Measurements from ENCODE around the gene FCRLA.

Gene FCRLA

DNA sequence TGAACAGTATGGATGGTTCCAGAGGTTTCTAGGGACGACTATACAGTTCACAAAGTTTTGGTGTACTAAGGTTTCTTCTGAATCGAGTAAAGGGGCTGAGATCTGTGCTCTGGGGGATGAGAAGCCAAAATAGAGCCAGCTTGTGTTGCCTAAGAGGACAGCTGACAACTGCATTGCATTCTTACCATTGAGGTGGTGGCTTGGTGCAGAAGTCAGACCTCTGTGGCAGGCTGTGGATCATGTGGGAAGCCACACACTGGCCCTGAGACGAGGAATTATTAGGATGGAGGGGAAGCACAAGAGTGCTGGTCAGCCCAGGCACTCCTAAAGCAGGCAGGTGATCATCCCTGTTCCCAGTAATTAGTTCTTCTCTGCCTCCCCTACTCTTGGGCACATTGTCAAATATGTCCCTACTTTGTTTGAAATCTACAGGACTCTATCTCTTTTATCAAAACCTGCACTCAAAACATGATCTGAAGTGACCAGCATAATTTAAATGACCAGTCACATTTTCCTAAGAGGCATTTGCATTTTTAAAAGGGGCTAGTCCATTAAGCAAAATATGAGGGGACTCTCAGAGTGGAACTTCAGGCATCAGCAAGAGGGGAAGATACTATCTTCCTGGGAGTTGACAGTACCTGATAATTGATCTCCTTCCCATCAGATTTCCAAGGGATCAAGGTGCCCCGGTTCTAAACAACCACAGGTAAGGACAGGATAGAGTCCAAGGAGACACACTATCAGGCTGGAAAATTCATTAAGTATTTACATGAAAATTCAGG is 14.1 kb downstream of the FCRLA start, which contains the start of gene FCRLB:
FCRLB (plus strand) TSS at position 589 of the 782 bp plus-strand sequence. CDS start 1,129 bp downstream, outside the sequence.
- Histone ChIP-seq H3K4me3 (ENCODE audit: low read length) (peak within 1 kb of the TSS; percentile 61), H3K4me1 (ENCODE audit: control insufficient read depth, low read length) (peaks cover 85% of the 10 kb centered on the region), H3K27me3 (ENCODE audit: control insufficient read depth, low read length) (no peaks in the 10 kb centered on the region), H3K27ac (ENCODE audit: low read depth, low read length) (peak within 1 kb of the TSS; percentile 94), H3K9me3 (ENCODE audit: control insufficient read depth, insufficient read depth, low read length) (no peaks in the 10 kb centered on the region), H3K9me2 (replicated peaks; ENCODE audit: control insufficient read depth, low read length) (no peaks in the 10 kb centered on the region), H3K79me2 (ENCODE audit: control insufficient read depth, low read length) (peaks cover 4% of the 10 kb centered on the region), H3F3A (ENCODE audit: control insufficient read depth, insufficient read depth) (peaks cover 42% of the 10 kb centered on the region), H3K4me2 (ENCODE audit: low read length) (peak within 1 kb of the TSS; percentile 75), H4K20me1 (ENCODE audit: control insufficient read depth, insufficient read depth, low read depth, low read length) (no peaks in the 10 kb centered on the region), H3K36me3 (ENCODE audit: control insufficient read depth, low read length) (no peaks in the 10 kb centered on the region)
- TF ChIP-seq EZH2phosphoT487 (IDR thresholded peaks at IDR 0.05; ENCODE audit: borderline replicate concordance, low read length): no peak
- TF ChIP-seq, protein P1, sequence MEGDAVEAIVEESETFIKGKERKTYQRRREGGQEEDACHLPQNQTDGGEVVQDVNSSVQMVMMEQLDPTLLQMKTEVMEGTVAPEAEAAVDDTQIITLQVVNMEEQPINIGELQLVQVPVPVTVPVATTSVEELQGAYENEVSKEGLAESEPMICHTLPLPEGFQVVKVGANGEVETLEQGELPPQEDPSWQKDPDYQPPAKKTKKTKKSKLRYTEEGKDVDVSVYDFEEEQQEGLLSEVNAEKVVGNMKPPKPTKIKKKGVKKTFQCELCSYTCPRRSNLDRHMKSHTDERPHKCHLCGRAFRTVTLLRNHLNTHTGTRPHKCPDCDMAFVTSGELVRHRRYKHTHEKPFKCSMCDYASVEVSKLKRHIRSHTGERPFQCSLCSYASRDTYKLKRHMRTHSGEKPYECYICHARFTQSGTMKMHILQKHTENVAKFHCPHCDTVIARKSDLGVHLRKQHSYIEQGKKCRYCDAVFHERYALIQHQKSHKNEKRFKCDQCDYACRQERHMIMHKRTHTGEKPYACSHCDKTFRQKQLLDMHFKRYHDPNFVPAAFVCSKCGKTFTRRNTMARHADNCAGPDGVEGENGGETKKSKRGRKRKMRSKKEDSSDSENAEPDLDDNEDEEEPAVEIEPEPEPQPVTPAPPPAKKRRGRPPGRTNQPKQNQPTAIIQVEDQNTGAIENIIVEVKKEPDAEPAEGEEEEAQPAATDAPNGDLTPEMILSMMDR (IDR thresholded peaks at IDR 0.05; ENCODE audit: low read depth, low read length, poor library complexity, severe bottlenecking): no peak

DNA sequence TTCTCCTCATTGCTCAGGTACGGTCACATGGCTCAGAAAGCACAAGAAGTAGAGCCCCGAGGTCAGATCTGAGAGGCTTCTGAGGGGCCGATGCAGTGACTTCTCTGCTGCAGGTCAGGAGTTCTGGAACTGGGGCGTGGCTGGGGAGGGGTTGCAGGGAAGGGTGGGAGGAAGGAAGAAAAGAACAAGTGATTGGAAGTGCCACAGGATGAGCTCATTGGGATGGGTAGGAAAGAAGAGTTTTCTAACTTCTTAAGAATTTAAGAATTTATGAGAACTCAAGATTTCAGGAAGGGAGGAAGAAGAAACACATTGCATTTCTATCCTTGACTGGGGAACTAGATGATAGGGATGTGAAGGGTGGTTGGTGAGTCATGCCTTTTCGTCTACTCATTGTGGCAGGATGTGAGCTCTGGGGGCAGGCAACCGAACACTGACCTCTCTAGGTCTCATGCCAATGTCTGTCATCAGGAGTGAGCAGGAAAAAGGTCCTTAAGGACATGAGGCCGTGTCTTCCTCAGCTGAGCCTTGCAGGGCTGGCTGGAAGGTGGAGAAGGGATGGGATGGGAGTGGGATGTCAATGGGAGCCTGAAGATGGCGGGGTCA is 14.8 kb downstream of the FCRLA start:
- peak overlapping the region; percentile 75 for H3K4me2 ChIP-seq (ENCODE audit: low read length)
- peaks cover 78% of the 10 kb centered on the region for H3K4me1 ChIP-seq (ENCODE audit: control insufficient read depth, low read length)

GRCh38 chr1:161722406-161722805 is 15.4 kb downstream of the FCRLA start:
- TF ChIP-seq EZH2phosphoT487 (IDR thresholded peaks at IDR 0.05; ENCODE audit: borderline replicate concordance, low read length): no peak
- TF ChIP-seq, protein P1 (IDR thresholded peaks at IDR 0.05; ENCODE audit: low read depth, low read length, poor library complexity, severe bottlenecking): no peak
- peak overlapping the region; percentile 75 for H3K4me2 ChIP-seq (ENCODE audit: low read length)
- H3K9me3 ChIP-seq (ENCODE audit: control insufficient read depth, insufficient read depth, low read length): no peaks in the 10 kb centered on the region
- H3K4me3 ChIP-seq (ENCODE audit: low read length): peak overlapping the region; percentile 61
- H3K9me2 ChIP-seq (replicated peaks; ENCODE audit: control insufficient read depth, low read length): no peaks in the 10 kb centered on the region
- no peaks in the 10 kb centered on the region for H3K27me3 ChIP-seq (ENCODE audit: control insufficient read depth, low read length)
- H3K79me2 ChIP-seq (ENCODE audit: control insufficient read depth, low read length): peaks cover 13% of the 10 kb centered on the region
- H3F3A ChIP-seq (ENCODE audit: control insufficient read depth, insufficient read depth): peaks cover 31% of the 10 kb centered on the region
- no peaks in the 10 kb centered on the region for H4K20me1 ChIP-seq (ENCODE audit: control insufficient read depth, insufficient read depth, low read depth, low read length)
- peaks cover 75% of the 10 kb centered on the region for H3K4me1 ChIP-seq (ENCODE audit: control insufficient read depth, low read length)
- H3K36me3 ChIP-seq (ENCODE audit: control insufficient read depth, low read length): no peaks in the 10 kb centered on the region
- no peak overlapping the region for H3K27ac ChIP-seq (ENCODE audit: low read depth, low read length)

More for the DNA sequence above, 14.8 kb downstream of the FCRLA start:
- TF ChIP-seq, protein P1 (IDR thresholded peaks at IDR 0.05; ENCODE audit: low read depth, low read length, poor library complexity, severe bottlenecking): no peak
- TF ChIP-seq EZH2phosphoT487 (IDR thresholded peaks at IDR 0.05; ENCODE audit: borderline replicate concordance, low read length): no peak
- Histone ChIP-seq H4K20me1 (ENCODE audit: control insufficient read depth, insufficient read depth, low read depth, low read length) (no peaks in the 10 kb centered on the region), H3K9me3 (ENCODE audit: control insufficient read depth, insufficient read depth, low read length) (no peaks in the 10 kb centered on the region), H3K79me2 (ENCODE audit: control insufficient read depth, low read length) (peaks cover 10% of the 10 kb centered on the region), H3K9me2 (replicated peaks; ENCODE audit: control insufficient read depth, low read length) (no peaks in the 10 kb centered on the region), H3F3A (ENCODE audit: control insufficient read depth, insufficient read depth) (peaks cover 35% of the 10 kb centered on the region), H3K36me3 (ENCODE audit: control insufficient read depth, low read length) (no peaks in the 10 kb centered on the region), H3K27ac (ENCODE audit: low read depth, low read length) (peak overlapping the region; percentile 94), H3K27me3 (ENCODE audit: control insufficient read depth, low read length) (no peaks in the 10 kb centered on the region), H3K4me3 (ENCODE audit: low read length) (peak overlapping the region; percentile 61)

Measured in DOHH2 (cell line).